ENCODE measurements around the gene NID2.

NID2 gene

GRCh38 chr14:52044791-52045522, 23.9 kb downstream of the NID2 start:
- peak; percentile 89 for DNase-seq (ENCODE audit: low read depth)

GRCh38 chr14:52043690-52044089, 25.2 kb downstream of the NID2 start:
- TF ChIP-seq, protein P1, sequence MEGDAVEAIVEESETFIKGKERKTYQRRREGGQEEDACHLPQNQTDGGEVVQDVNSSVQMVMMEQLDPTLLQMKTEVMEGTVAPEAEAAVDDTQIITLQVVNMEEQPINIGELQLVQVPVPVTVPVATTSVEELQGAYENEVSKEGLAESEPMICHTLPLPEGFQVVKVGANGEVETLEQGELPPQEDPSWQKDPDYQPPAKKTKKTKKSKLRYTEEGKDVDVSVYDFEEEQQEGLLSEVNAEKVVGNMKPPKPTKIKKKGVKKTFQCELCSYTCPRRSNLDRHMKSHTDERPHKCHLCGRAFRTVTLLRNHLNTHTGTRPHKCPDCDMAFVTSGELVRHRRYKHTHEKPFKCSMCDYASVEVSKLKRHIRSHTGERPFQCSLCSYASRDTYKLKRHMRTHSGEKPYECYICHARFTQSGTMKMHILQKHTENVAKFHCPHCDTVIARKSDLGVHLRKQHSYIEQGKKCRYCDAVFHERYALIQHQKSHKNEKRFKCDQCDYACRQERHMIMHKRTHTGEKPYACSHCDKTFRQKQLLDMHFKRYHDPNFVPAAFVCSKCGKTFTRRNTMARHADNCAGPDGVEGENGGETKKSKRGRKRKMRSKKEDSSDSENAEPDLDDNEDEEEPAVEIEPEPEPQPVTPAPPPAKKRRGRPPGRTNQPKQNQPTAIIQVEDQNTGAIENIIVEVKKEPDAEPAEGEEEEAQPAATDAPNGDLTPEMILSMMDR (conservative IDR thresholded peaks at IDR 0.05; ENCODE audit: low read depth, low read length): peak; percentile 61
- no peak for DNase-seq (ENCODE audit: low read depth)
- H3K4me3 ChIP-seq (ENCODE audit: low read length): no peak overlapping the region

More at GRCh38 chr14:52044791-52045522, 23.9 kb downstream of the NID2 start:
- no peak overlapping the region for H3K4me3 ChIP-seq (ENCODE audit: low read length)
- TF ChIP-seq, protein P1 (conservative IDR thresholded peaks at IDR 0.05; ENCODE audit: low read depth, low read length): no peak

GRCh38 chr14:52042371-52043289, 26.2 kb downstream of the NID2 start:
- TF ChIP-seq, protein P1 (conservative IDR thresholded peaks at IDR 0.05; ENCODE audit: low read depth, low read length): no peak
- no peak overlapping the region for H3K4me3 ChIP-seq (ENCODE audit: low read length)
- DNase-seq (ENCODE audit: low read depth): peak; percentile 77

GRCh38 chr14:52040598-52040997, 28.3 kb downstream of the NID2 start:
- TF ChIP-seq, protein P1 (conservative IDR thresholded peaks at IDR 0.05; ENCODE audit: low read depth, low read length): no peak
- DNase-seq (ENCODE audit: low read depth): no peak

DNA sequence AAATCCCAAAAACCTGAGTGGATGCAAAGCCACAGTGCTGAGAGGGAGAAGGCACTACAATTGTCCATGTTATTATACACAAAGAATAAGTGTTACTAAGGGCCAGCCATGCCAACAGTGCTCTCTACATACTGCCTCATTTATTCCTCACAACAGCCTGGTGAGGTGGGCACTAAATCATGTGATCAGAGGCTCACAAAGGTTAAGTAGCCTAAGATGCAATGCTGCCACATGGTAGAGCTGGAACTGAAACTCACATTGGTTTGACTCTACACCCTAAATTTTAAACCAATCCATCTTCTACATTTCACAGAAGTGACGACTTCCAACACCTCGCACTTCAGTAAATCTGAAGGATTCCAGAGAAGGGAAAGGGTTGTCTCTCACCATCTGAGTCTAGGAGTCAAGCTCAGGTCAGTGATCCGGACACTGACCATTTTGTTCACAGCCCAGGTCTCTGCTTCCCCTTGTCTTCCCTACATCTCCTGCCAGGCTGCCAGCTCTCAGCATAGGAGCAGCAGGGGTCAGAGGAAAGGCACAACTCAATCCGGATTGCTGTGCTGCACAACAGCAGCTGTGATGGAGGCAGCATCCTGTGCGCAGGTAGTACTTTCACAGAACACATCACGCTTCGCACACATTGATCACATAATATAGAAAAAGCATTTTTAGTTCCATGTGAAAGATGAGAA, 29.6 kb downstream of the NID2 start:
- H3K4me3 ChIP-seq (ENCODE audit: low read length): no peak overlapping the region
- DNase-seq (ENCODE audit: low read depth): no peak
- TF ChIP-seq, protein P1 (conservative IDR thresholded peaks at IDR 0.05; ENCODE audit: low read depth, low read length): no peak

More at GRCh38 chr14:52040598-52040997, 28.3 kb downstream of the NID2 start:
- H3K4me3 ChIP-seq (ENCODE audit: low read length): no peak overlapping the region

DNA sequence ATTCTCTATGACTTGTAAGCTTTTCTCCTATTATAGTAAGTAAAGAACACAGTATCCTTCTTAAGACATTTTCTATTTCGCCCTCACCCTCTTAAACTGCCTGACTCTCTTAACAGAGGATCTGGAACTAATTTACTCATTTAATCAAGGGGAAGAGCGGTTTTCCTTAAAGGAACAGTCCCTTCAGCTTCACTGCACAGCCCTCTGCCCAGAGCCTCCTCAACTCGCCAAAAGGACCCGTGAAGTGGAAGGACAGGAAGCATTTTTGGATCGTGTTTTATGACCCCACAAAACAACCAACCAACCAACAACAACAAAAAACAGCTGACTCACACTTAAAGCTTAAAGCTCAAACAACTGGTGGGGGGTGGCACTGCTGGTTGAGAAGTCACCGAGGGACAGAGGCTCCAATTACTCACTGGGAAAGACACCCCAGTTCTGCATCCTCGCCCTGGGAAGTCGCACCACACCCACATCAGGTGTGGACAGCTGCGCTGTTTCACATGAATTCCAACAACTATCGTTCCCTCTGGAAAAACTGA, 35.7 kb downstream of the NID2 start:
- TF ChIP-seq, protein P1 (conservative IDR thresholded peaks at IDR 0.05; ENCODE audit: low read depth, low read length): no peak

More for the DNA sequence above, 35.7 kb downstream of the NID2 start:
- no peak overlapping the region for H3K4me3 ChIP-seq (ENCODE audit: low read length)
- no peak for DNase-seq (ENCODE audit: low read depth)
